ENCODE data around the gene DPP6.

Gene DPP6

DNA sequence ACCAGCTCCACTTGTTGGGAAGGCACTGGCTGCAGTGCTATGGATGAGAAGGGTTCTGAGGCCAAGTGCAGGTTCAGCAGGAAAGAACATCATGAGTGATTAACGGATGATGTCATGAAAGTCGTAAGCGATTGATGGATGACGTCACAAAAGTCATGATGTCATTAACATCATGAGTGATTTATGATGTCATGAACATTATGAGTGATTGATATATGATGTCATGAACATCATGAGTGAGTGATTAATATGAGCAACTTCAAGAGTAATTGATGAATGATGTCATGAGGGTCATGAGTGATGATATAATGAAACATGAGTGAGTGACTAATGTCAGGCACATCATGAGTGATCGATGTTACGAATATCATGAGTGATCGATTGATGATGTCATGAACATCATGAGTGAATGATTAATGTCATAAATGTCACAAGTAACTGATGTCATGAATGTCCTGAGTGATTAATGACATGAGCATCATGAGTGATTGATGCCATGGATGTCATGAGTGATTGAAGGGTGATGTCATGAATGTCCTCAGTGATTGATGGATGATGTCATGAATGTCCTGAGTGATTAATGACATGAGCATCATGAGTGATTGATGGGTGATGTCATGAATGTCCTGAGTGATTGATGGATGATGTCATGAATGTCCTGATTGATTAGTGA, 765.2 kb downstream of the DPP6 start:
- no peak for DNase-seq (ENCODE audit: low read depth in 3 of 3)

DNA sequence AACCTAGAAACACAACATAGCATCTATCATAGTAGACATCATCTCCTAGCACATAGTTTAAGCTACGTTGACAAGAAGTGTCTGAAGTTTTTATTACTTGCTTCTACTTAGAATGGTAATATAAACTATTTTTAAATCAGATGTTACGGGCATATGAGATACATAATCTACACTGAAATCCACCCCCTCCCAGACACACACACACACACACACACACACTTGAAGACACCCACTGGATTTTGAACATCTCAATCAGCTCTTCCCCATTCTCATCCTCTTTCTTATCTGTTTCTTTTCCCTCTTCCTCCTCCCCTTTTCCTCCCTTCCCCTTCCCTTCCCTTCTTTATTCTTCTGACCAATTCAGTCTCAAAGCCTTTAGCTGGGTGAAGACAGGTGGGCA, 774.8 kb downstream of the DPP6 start:
- DNase-seq (ENCODE audit: low read depth in 3 of 3): no peak

DNA sequence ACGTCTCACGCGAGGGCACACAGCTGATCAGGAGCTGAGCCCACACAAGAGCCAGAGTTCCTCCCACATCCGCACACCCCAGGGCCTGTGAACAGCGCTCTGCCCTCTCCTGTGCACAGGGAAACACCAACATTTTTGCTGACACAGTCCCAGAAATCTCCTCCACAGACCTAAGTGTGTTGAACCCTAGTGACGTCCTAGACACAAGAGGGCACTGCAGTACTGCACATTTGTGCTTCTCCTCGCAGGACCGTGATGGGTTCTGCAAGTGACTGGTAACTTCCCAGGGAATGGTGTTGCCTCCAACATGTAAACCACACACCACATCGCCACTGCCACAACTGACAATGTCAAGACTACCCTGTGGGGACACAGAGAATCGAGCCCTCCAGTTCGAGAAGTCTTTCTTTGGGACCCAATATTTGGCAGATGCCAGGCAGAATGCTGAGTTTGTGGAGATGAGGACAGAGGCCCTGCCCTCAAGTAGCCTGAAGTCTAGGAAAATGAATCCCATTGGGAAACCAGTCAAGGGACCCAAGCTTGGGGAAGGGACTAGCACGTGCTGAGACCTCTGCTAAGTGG, 780.5 kb downstream of the DPP6 start:
- no peak for DNase-seq (ENCODE audit: low read depth in 3 of 3)

DNA sequence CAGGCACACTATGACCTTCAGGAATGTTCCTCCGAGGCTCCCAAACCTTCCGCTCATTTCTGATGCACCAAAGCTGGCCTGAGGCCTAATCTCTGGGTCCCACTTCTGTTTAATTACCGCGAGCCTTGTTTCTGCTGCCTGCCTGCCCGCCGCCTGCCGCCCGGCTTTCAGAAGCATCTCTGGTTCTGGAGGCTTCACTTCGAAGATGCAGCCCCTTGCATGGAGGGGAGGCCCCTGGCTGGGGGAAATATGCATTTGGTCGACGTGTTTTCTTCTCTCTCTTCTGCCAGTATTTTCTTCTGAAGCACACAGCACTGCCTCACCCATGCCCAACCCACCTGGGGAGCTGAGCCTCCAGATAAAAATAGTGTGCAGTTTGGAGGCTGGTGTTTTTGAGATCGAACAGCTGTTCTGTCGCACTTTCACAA, 783.8 kb downstream of the DPP6 start:
- DNase-seq (ENCODE audit: low read depth in 3 of 3): no peak

DNA sequence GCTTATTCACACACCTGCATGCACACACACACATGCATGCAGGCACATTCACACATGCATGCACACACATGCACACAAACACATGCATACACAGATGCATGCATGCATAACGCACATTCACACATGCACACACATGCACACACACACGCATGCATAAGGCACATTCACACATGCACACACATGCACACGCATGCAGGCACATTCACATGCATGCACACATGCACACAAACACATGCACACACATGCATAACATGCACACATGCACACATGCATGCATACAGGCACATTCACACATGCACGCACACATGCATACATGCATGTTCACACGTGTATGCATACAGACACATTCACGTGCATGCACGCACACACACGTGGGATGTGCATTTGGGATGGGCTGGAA, 784.9 kb downstream of the DPP6 start:
- no peak for DNase-seq (ENCODE audit: low read depth in 3 of 3)

DNA sequence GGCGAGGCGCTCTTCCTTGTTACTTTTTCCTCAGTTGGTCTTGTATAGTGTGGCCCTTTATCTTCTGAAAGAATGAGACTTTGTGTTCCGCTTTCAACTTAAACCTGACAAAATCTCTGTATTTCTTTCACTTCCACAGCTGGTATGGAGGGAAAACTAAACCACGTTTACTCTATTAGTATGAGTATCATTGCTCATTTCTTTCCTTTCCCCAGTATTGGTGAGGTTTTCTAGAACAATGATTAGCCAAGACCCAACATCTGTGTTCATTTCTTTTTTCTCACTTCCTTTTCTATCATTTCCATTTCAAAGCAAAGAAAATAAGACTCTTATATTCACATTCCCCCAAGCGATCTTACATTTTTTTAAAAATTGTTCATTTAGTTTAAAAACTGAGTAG, 785.4 kb downstream of the DPP6 start:
- no peak for DNase-seq (ENCODE audit: low read depth in 3 of 3)

DNA sequence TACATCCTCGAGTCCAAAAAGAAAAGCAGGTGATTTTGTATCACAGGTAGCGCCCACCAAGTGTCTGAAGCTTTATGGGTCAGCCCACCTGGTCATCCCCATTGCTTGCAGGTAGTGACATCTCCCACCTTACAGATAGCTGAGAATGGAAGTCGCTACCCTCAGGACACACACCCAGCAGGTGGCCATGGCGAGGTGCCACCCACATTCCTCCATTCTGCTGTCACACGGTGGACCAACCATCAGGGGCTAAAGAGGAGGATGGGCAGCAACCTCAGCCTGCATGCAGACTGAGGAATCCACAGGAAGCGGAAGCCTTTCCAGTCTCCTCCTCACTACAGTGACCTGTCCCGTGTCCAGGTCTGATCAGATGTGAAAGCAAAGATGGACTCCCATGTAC, 787.9 kb downstream of the DPP6 start:
- no peak for DNase-seq (ENCODE audit: low read depth in 3 of 3)

DNA sequence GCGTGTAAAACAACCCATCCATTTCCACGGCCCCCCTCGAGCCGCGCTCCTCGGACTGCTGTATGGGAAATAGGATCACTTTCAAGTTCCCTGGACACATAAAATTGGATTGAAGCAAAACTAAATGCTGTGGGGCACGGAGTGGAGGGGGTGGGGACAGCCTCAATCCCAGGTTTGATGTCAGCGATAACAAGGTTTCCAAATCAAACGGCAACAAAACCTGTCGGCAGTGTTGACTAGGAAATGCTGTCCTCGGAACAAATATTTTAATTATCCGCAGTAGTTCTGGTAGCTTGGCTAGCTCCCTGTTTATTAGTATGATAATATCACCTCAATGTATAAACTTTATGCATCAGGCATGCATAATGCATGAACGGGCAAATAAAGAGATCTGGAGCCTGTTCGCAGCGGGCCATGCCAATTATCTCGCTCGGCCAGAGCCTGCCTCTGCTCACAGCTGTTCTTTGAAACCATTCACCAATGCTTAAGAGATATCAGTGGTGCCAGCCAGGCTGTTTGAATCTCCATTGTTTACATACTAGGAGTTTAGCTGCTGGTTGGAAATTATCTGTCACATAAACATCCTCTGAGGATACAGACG, 789.6 kb downstream of the DPP6 start:
- no peak for DNase-seq (ENCODE audit: low read depth in 3 of 3)

DNA sequence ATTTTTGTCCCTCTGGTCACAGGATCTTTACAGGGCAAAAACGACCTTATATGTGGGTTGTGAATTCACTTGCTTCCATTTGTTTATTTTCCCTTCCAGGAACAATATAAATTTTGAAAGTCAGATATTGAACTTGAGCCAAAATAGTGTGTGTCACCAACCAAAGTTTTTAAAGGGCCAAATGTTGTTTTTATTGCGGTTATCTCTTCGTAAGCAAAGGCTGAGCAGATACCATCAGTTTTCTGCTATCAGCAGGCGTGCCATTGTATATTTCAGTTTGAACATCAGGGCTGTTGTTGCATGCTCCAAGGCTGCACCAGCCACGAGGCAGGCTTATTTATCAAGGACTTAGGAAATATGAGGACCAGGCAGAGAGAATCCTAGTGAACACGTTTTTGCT, 790.4 kb downstream of the DPP6 start:
- no peak for DNase-seq (ENCODE audit: low read depth in 3 of 3)

DNA sequence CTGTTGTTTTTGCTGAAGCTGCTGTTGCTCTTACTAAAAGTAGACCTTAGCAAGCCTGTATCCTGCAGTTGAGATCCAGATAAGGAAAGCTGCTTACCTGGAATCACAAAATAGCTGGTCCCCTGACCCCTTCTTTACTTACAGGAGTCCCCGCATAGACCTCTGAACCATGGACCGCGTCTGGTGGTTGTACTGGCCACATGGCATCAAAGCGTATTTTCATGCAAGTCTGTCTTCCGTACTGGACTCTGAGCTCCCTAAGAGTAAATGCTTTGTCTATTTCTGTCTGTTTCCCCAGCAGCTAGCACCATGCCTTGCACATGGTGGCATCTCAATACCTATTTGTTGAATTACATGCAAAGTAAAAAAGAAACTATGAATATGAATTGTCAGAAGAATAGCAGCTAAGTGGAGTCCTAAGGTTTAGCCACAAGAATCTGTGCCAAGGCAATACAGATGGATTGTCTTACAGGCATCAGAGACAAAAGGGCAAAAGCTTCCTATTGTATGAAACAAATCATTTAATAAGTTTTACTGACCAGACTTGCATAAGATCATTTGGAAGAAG, 791.6 kb downstream of the DPP6 start:
- no peak for DNase-seq (ENCODE audit: low read depth in 3 of 3)

DNA sequence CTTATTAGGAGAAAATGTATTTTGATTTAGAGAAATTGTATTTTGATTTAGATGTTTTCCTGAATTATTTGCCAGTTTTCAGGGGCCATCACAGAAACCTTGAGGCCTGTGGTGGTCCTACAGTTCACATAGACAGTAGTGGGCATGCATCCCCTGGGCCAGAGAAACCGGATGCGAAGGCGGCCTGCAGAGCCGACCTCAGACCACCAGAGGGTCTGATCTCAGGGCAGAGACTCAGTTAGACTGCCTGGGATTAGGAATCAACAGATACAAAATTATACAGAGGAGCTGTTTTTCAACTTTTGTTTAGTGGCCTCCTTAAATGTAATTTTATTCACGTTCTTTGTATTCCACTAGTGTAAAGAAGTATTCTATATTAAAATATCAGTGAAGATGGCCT, 792.3 kb downstream of the DPP6 start:
- DNase-seq (ENCODE audit: low read depth in 3 of 3): no peak

DNA sequence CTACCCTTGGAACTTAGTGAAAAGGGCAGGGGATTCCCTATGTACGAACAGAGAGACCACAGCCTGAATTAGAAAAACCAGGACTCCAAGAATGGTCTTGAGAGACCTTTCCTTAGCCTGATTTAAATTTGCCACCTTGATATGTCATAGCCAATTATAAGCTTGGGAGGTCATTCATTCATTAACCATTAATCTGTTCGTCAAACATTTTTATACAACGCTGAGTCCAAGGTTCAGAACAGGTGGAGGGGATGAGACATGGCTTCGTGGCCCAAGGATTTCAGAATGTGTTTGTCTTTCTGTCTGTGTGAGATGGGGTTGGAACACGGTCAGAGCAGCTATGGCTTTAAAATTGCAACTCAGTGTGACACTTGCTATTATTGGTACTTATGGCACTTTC, 792.8 kb downstream of the DPP6 start:
- no peak for DNase-seq (ENCODE audit: low read depth in 3 of 3)

DNA sequence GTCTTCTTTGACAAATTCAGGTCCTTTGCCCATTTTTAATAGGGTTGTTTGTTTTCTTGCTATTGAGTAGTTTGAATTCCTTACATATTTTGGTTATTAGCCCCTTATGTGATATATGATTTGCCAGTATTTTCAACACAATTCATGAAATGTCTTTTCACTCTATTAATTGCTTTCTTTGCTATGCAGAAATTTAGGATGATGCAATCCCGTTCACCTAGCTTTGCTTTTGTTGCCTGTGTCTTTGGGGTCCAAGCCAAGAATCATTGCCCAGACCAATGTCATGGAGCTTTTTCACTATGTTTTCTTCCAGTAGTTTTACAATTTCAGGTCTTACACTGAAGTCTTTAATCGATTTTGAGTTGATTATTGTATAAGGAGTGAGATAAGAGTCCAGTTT, 796.3 kb downstream of the DPP6 start:
- no peak for DNase-seq (ENCODE audit: low read depth in 3 of 3)

DNA sequence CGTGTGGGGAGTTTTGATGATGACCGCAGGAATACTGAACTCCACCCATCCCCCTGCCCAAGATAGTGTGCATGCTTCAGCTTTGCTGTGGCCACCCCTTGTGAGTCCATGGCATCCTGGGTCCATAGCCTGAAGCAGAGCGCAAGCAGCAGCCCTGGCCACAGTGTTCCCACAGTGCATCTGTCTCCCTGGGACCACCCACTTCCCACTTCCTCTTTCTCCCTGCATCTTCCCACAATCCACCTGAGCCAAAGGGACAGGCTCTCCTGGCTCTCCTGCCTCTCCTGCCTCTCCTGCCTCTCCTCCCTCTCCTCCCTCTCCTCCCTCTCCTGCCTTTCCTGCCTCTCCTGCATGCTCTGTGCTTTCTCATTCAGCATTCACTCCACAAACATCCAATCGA, 800.0 kb downstream of the DPP6 start:
- no peak for DNase-seq (ENCODE audit: low read depth in 3 of 3)

DNA sequence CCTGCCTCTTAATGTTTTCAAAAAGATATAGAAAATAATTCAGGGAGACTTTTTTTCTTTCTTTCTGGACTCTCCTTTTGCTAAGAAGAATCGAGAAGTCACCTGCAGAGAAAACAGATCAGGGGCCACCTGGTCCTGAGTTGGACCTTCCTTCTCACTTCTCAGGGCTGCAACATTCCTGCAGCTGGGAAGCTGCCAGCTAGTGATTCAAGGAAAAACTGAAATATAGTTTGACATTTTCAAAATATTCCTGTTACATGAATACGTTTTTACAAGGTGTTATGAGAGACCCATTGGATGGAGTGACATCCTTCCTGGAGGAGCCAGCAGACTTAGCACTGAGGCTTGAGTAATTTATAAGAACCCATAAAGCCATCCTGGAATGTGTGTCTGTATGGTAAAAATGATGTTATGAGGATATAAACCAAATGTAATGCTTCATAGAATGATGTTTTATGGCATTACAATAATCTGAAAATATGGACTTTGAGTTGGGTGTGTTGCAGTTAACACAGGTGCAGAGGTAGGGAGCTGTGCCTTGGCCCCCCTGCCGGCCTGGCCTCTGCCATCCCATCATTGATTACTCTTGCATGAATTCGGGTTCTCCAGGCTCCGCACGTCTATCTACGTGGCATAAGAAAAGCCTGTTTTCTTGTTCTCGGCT, 801.0 kb downstream of the DPP6 start:
- DNase-seq (ENCODE audit: low read depth in 3 of 3): no peak

DNA sequence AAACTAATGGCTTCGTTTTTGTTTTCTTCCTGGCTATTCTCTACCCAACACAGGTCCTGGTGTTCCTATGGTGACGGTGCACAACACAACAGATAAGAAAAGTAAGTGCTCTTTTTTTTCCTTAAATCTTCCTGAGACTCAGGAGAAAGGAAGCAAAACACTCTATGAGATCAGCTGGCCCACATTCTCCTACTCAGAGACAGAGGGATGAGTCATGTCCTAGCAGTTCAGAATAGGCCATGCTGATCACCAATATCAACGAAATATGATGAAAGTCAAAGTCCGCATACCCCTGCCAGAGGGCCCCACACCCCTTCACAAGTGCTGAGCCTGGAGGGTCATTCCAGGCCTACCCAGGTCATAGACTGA, 801.5 kb downstream of the DPP6 start:
- DNase-seq (ENCODE audit: low read depth in 3 of 3): no peak

DNA sequence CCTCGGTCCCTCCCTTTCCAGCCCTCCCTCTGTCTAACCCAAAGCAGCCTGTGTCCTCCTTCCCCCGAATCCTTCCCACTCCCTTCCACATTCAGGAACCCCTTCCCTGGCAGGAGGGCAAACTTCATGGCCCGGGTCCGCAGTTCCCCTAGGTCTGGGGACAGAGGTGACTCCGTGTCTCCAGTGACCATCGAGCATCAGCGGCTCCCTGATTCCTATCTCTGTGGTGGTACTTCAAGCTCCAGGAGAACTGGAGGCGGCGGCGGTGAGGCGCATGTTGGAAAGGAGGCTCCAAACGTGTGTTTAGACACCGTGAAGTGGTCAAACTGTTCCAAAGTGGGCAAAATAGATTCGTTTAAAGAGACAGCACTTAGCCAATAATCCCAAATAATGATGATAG, 802.6 kb downstream of the DPP6 start:
- no peak for DNase-seq (ENCODE audit: low read depth in 3 of 3)

DNA sequence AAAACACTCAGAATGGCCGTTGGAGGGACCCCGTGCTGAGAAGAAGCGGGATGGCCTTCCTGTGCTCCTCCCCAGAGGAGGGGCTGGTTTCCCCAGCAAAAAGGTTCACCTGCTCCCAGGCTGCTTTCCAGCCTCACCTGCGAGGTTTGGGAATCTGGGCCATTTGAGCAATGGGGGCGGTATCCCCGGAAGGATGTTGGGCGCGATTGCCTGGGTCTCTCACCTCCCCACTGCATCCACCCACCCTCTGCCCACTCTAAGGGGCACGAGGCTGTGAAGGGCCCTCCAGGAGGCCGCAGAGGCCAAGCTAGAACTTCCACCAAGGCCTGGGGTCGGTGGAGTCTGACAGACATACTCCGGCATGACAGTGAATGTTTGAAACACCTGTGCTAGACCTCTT, 803.2 kb downstream of the DPP6 start:
- DNase-seq (ENCODE audit: low read depth in 3 of 3): no peak

DNA sequence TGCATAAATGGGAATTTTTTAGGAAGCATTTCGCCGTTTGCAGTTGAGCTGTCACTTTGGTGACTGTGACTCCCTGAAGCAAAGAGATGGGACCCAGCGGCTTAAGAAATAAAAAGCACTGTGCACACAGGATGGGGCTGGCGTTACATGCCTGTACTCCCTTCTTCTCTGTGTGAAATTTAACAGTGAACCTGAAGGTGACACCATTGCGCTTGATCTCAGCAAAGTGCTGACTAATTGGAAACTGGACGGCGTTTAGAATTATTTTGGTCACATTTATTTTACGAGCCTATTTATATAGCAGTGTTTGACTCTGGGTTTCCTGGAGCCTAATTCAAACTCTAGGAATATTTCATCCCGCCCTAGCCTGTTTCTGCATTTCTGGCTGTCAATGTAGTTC, 804.5 kb downstream of the DPP6 start:
- no peak for DNase-seq (ENCODE audit: low read depth in 3 of 3)

DNA sequence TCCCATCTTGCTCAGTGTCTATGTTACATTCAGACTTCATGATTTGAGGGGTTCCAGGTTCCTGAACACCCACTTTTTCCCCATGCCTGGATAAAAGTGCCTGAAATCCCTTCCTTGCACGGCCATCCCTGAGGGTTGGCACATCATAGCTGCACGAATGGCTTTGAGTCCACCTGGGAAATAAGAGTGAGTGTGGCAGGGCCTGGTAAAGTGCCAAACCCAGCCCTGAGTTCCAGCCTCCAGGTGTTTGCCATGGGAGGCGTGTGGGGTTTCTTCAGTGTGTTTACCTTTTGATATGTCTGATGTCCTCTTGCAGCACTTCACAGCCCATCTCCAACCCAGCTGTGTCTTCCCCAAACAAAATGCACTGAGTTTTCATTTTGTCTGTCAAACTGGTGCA, 805.0 kb downstream of the DPP6 start:
- no peak for DNase-seq (ENCODE audit: low read depth in 3 of 3)

DNA sequence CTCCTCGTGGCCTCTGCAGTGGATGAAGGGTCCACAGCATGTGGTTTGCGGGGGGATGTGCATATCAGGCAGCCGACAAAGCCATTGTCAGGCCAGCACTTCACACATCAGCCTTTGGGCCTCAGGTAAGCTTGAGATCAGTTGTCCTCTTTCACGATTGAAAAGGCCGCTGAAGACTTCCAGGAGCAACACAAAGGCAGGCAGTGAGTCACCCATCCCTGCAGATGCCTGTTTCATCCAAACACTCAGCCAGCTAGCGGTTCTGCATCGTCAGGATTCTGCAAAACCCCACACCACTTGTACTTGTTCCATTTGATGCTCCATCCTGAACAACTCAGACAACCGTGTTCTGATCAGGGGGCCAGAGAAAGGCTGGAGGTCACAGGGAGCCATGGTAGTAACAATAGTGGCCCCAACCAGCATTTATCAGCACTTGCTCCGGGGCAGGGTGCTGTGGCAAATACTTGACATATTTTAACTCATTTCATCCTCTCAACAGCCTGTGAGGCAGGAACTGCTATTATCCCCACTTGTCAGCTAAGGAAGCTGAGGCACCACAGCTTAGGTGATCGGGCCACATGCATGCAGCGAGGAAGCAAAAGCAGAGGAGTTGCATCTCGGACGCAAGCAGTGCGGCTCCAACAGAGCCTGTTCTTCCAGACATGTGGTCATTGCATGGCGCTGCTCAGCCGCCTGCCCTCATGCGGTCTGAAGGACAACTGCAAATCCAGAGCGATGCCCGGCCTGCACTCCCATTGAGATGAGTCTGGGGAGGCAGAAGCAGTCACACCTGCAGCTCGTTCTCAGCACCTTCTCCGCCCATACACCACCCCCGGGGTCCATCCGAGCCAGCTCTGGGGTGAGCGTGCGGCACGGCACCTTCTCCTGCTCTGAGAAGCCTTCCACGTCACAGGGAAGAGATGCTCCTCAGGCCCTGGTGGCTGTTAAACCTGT, 805.8 kb downstream of the DPP6 start:
- no peak for DNase-seq (ENCODE audit: low read depth in 3 of 3)
